22Rv1 (cell line): ENCODE measurements around the gene KCNG4.

Experiments
- CTCF ChIP-seq: fragments of 450-650 bp; IDR thresholded peaks from 2 replicates; pipeline ENCODE4 v1.5.1; 2017; ENCODE audit warnings: mild to moderate bottlenecking
- ZFX ChIP-seq: fragments of 450-650 bp; IDR thresholded peaks from 2 replicates; pipeline ENCODE4 v1.6.1; 2017; ENCODE audit warnings: antibody characterized with exemption, borderline replicate concordance

DNA sequence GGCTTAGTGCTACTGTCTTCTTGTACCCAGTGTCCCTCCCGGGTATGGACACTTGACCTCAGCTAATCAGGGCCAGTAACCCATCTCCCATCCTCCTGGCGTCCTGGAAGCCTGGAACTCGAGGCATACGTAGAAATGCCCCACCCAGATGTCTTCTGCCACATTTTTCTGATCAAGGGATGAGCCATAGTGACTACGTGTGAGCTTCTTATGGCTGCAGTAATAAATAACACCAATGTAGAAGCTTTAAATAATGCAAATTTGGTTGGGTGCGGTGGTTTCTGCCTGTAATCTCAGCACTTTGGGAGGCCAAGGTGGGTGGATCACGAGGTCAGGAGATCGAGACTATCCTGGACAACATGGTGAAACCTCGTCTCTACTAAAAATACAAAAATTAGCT lies 3.0 kb upstream of the KCNG4 start:
- TF ChIP-seq CTCF (no peak), ZFX (no peak)
